NCI-H2196 treated with DMSO at 0.1 percent for 48 hours (cell line): Measurements from ENCODE around the gene GYS2.
"Not testable (repeated sequence)": the region's sequence is repeated elsewhere in the genome, so short reads cannot be mapped to it uniquely, and the experiment has no call there.

Experiments
- DNase-seq: peaks from one replicate; lab custom pipeline; 2025; ENCODE audit not compliant: unreplicated experiment; lab: John Stamatoyannopoulos, UW

GYS2 gene

GRCh38 chr12:21602774-21603173, 1.9 kb downstream of the GYS2 start:
- no peak for DNase-seq

DNA sequence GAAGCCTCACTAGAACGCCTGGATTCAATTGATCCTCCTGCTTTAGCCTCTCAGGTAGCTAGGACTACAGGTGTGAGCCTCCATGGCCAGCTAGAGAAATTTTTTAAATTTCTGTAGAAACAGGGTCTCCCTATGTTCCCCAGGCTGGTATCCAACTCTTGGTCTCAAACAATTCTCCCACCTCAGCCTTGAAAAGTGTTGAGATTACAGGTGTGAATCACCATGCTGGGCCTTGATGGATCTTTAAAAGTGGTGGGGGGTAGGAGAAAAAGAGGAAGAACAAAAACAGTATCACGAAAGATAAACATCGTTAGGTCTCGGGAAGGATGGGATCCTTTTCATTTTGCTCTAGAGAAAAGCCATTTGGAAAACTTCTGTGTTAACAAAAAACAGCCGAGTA, 4.5 kb downstream of the GYS2 start:
- no peak for DNase-seq

GRCh38 chr12:21599143-21599999, 5.3 kb downstream of the GYS2 start:
- no peak for DNase-seq

DNA sequence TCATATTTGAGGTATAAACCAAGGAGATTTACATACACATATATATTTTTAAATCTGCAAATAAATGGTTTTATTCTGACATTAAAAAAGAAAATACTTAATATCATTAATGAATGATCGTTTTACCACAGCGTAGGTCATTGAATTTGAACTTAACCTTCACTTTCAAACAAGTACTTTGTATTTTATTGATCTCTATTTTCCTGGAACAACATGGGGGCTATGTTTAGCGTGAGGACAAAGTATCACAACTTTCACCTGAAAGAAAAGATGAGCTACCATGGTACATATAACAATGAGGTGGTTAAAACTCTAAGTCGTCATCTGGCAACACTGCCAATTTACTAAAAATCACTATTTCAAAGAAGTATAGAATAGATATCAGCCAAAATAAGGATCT, 6.0 kb downstream of the GYS2 start:
- DNase-seq: no peak

- not testable (repeated sequence) for DNase-seq
Measured at GRCh38 chr12:21595356-21595755, 9.3 kb downstream of the GYS2 start.

DNA sequence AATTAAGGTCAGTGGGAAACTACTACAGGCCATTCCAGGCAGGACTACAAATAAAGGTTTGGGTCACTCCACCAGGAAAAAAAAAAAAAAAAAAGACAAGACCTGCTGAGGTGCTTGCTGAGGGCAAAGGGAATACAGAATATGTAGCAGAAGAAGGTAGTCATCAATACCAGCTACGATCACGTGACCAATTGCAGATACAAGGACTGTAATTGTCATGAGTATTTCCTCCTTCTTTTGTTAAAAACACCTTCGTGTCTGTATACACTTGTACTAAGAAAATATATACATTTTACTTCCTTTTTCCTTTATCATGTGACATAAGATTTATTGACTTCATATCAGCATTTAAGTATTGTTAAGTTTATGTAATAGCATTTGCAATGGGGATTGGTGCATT, 19.2 kb downstream of the GYS2 start:
- DNase-seq: no peak

- not testable (repeated sequence) for DNase-seq
Measured at GRCh38 chr12:21584403-21585182, 20.1 kb downstream of the GYS2 start.

DNA sequence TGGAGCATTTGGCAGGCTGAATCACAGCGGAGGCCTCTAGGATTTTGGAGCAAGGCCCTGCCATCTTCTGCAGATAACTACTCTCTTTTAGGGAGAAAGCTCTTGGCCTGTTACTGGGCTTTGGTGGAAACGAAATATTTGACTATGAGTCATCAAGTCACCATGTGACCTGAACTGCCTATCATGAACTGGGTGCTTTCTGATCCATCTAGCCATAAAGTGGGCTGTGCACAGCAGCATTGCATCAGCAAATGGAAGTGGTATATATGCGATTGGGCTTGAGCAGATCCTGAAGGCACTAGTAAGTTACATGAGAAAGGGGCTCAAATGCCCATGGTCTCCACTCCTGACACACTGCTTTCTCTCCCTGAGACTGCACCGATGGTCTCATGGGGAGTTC, 21.1 kb downstream of the GYS2 start:
- DNase-seq: no peak

DNA sequence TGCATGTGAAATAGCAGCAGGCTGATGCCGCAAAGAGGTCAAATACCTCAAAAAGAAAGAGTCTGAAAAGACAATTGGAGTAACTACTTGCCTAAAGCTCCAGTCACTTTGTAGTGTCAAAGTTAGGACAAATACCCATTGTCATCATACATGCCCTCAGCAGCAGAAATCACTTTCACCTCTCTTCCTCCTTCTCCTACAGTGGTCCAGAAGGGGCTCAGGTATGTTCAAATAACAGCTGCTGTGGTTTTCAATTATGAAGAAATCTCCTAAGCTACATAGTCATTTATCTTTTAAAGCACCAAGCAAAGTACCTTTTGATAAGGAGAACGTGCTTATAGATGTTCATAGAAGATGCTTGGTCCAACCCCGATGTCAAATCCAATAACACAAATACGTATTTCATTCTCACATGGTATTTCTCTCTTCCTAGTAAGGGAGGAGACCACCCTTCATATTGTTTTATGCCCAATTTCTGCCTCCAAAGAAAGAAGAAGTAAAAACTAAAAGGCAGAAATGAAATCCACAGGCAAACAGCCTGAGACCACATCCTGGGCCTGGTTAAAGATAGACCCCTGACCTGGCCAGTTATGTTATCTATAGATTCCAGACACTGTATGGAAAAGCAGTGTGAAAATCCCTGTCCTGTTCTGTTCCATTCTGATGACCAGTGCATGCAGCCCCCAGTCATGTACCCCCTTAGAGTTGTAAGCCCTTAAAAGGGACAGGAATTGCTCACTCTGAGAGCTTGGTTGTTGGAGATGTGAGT, 23.7 kb downstream of the GYS2 start:
- no peak for DNase-seq

- DNase-seq: no peak
Measured at GRCh38 chr12:21577516-21577915, 27.1 kb downstream of the GYS2 start.

GRCh38 chr12:21576431-21576830, 28.2 kb downstream of the GYS2 start:
- DNase-seq: no peak

DNA sequence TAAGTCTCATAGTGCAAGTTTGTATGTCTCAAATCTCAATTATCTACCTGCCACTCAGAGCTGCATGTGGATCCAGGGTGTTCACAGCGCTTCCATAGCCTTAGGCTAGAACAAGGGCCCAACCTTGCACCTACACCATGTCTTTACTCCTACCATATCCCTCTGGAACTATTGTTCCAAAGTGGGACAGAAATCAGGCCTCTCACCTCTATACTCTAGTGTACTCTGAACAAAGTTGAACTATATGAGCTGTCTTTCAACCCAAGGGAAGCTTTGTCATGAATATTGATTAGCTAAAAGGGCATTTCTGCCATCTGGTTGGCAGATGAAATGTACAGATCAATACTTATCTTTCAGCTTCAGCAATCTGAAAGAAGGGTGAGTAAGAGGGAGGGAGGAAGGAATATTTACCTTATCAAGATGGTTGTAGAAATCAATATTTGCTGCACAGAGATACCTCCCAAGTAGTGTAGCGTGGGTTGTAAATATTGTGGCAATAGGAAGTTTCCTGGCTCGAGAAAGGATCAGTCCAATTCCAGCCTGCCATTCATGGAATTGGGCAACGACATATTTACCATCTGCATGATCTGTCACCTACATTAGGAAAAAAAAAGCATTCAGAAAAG, 30.8 kb downstream of the GYS2 start:
- DNase-seq: no peak

DNA sequence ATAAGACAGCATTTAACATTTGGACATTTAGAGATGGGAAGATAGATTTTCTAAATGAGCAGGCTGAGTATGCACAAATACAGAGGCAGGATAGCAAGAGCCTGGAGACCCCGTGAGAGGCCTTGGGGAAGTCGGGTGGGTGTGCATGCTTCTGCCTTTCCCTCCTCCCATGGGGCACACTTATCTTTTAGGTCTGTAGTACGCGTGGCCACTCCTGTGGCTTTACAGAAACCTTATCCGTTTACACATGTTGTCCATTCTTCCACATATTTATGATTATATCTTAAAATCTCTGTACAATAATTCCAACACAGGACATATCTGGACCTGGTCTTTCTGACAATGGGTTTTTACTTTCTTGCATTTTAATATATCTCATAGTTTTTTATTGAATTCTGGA, 33.6 kb downstream of the GYS2 start:
- no peak for DNase-seq

DNA sequence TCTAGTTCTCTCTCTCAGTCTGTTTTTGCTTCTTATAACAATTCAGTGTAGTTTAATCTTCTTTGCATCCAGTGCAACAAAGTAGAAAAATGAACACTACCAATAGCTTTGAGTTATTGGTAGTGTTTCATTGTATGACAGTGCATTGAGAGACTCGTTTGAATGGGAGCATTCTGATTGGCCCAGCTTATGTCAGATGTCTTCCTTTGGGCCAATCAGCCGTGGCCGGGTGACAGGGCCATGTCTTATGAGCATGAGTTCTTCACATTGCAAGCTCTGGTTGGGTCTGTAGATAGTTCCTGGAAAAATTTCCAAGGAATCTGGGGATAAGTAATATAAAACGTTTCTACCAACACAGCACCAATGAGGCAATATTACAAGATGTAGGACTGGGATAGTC, 36.5 kb downstream of the GYS2 start:
- no peak for DNase-seq

GRCh38 chr12:21566907-21567394, 37.7 kb downstream of the GYS2 start:
- no peak for DNase-seq

- no peak for DNase-seq
Measured at GRCh38 chr12:21566223-21566906, 38.3 kb downstream of the GYS2 start.

DNA sequence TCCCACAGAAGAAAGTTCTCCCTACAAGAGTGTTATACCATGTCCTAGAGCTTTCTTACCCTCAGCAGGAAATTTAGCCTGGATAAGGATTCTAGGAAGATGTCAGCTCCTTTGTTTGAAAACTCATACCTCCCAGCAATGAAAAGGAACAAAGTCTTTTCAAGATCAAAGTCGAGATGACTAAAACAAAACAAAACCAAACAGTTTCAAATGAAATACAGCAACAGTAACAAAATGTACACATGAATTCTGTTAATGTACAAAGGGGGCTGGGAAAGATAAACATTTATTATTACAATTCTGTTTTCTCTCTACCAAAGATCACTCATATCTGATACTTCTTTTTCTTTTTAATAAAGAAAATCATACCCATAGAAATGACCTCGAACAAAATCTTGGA, 41.8 kb downstream of the GYS2 start:
- DNase-seq: no peak

GRCh38 chr12:21561158-21561557, 43.5 kb downstream of the GYS2 start:
- DNase-seq: no peak

DNA sequence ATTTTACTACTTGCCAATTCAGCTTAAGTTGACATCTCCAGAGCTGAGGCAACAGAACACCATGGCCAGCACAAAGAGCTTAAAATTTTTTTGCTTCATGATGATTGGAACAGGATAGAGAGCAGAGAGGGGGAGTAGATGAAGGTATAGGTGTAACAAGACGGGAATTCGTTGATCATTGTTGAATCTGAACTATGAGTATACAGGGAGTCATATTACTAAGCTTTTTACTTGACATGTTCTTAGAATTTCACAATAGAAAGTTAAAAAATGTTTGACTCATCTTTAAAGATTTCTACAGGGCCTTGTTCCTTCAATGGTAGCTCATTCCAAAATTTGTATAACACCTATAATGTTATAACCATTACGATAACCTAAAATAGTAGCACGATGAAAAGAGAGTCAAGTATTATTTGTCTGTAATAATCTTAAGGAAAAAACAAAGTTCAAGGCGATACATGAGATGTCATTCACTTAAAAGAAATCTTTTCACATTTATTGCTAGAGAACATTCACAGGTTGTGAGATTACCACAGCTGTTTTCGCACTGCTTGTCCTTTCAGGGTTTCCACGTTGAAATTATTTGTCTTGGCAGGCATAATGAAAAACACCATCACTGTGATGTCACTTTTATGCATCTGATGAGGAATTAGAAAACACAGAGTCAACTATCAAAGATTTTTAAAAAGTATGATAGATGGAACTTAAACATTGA, 44.6 kb downstream of the GYS2 start:
- DNase-seq: no peak
